CD14-positive monocyte (primary cell): ENCODE results near the gene RMRP. TPM values are rescaled to one million over a fixed set of nuclear protein-coding genes. Genes with fewer than 3 reads are reported as not detected.
"Not testable (repeated sequence)": the region's sequence is repeated elsewhere in the genome, so short reads cannot be mapped to it uniquely, and the experiment has no call there.

ENCODE experiments used
- DNase-seq, 3 donors: peaks; one replicate each; pipeline ENCODE4 v3.0.0-alpha.2; 2011 to 2022
- H2AFZ ChIP-seq: 2 replicates; pipeline ENCODE4 v1.6.0; 2012; ENCODE audit warnings: mild to moderate bottlenecking, low read depth, low read length, inconsistent platforms; ENCODE audit not compliant: insufficient read depth, poor library complexity, severe bottlenecking
- H3K27ac ChIP-seq, 2 donors: 1 replicate in 1 of 2; 2 replicates in 1 of 2; pipeline ENCODE4 v1.5.1; 2012 to 2013; ENCODE audit warnings: low read length in 2 of 2, control low read depth in 1 of 2, inconsistent platforms in 1 of 2, low read depth in 1 of 2, mild to moderate bottlenecking in 1 of 2
- H3K27me3 ChIP-seq, 2 donors: one replicate each; pipeline versions ENCODE4 v1.6.0 to v1.6.1; 2011 to 2013; ENCODE audit warnings: low read length in 2 of 2; ENCODE audit not compliant: control insufficient read depth in 2 of 2, insufficient read depth in 2 of 2
- H3K36me3 ChIP-seq, 2 donors: replicated peaks in 1 of 2; 1 replicate in 1 of 2; 2 replicates in 1 of 2; pipeline versions ENCODE4 v1.5.1 to v1.6.1; 2012 to 2013; ENCODE audit warnings: low read length in 2 of 2, control low read depth in 1 of 2, inconsistent platforms in 1 of 2, mild to moderate bottlenecking in 1 of 2; ENCODE audit not compliant: insufficient read depth in 2 of 2, control insufficient read depth in 1 of 2
- H3K4me1 ChIP-seq, 2 donors: 1 replicate in 1 of 2; 2 replicates in 1 of 2; pipeline versions ENCODE4 v1.5.1 to v1.6.1; 2012 to 2013; ENCODE audit warnings: low read length in 2 of 2, control low read depth in 1 of 2, inconsistent platforms in 1 of 2, mild to moderate bottlenecking in 1 of 2, moderate library complexity in 1 of 2; ENCODE audit not compliant: insufficient read depth in 2 of 2, control insufficient read depth in 1 of 2
- H3K4me2 ChIP-seq: replicated peaks from 2 replicates; pipeline ENCODE3; 2012; ENCODE audit warnings: low read length, moderate library complexity, mild to moderate bottlenecking; ENCODE audit not compliant: poor library complexity, severe bottlenecking; ENCODE audit errors: extremely low read depth
- H3K4me3 ChIP-seq, 3 experiments: fragments of 200-600 bp in 1 of 3; sonication (generic) in 1 of 3; replicated peaks in 1 of 3; 1 replicate in 2 of 3; 2 replicates in 1 of 3; pipeline ENCODE4 v1.5.1; 2011 to 2013; ENCODE audit warnings: low read length in 3 of 3, mild to moderate bottlenecking in 3 of 3, control low read depth in 2 of 3, low read depth in 2 of 3, inconsistent platforms in 1 of 3, moderate library complexity in 1 of 3
- H3K79me2 ChIP-seq: 2 replicates; pipeline ENCODE4 v1.6.0; 2012; ENCODE audit warnings: mild to moderate bottlenecking, control low read depth, inconsistent platforms, low read length, moderate library complexity; ENCODE audit not compliant: insufficient read depth
- H3K9ac ChIP-seq: 2 replicates; pipeline ENCODE4 v1.6.0; 2017; ENCODE audit warnings: low read length, mild to moderate bottlenecking; ENCODE audit not compliant: insufficient read depth, poor library complexity, severe bottlenecking
- H3K9me3 ChIP-seq, 2 donors: replicated peaks in 1 of 2; 1 replicate in 1 of 2; 2 replicates in 1 of 2; pipeline versions ENCODE4 v1.5.1 to v1.6.1; 2012 to 2013; ENCODE audit warnings: low read length in 2 of 2, control low read depth in 1 of 2; ENCODE audit not compliant: control insufficient read depth in 1 of 2, insufficient read depth in 1 of 2
- H4K20me1 ChIP-seq: 2 replicates; pipeline ENCODE4 v1.6.0; 2012; ENCODE audit warnings: mild to moderate bottlenecking, low read length, control low read depth, moderate library complexity; ENCODE audit not compliant: insufficient read depth
- H3K27ac Mint-ChIP-seq, 7 donors: one replicate each; pipeline ENCODE4 v1.8.0; 2020; ENCODE audit warnings: mild to moderate bottlenecking in 7 of 7, mixed read lengths in 7 of 7, moderate library complexity in 6 of 7, inconsistent platforms in 2 of 7
- H3K27me3 Mint-ChIP-seq, 3 donors: one replicate each; pipeline ENCODE4 v1.8.0; 2021 to 2022; ENCODE audit warnings: low read depth in 3 of 3, mild to moderate bottlenecking in 3 of 3, mixed read lengths in 3 of 3, moderate library complexity in 3 of 3, inconsistent platforms in 1 of 3
- H3K36me3 Mint-ChIP-seq, 2 donors: one replicate each; pipeline ENCODE4 v1.8.0; 2020; ENCODE audit warnings: mixed read lengths in 2 of 2, inconsistent platforms in 1 of 2, mild to moderate bottlenecking in 1 of 2
- H3K4me1 Mint-ChIP-seq: one replicate; pipeline ENCODE4 v1.8.0; 2020; ENCODE audit warnings: mild to moderate bottlenecking, mixed read lengths
- H3K4me3 Mint-ChIP-seq, 2 donors: one replicate each; pipeline ENCODE4 v1.8.0; 2020; ENCODE audit warnings: mild to moderate bottlenecking in 2 of 2, mixed read lengths in 2 of 2, moderate library complexity in 1 of 2
- H3K9me3 Mint-ChIP-seq, 7 donors: one replicate each; pipeline ENCODE4 v1.8.0; 2020 to 2022; ENCODE audit warnings: mixed read lengths in 7 of 7, mild to moderate bottlenecking in 6 of 7, moderate library complexity in 6 of 7, inconsistent platforms in 2 of 7
- CTCF ChIP-seq: fragments of 200-600 bp; IDR thresholded peaks from one replicate; pipeline ENCODE4 v1.8.0; 2022; ENCODE audit warnings: antibody characterized with exemption, mild to moderate bottlenecking
- WGBS: methylation state at CpG from one replicate; pipeline ENCODE4 v1.1.5; 2013; ENCODE audit warnings: missing lambda C conversion rate; ENCODE audit not compliant: insufficient coverage; 5-methylcytosine and 5-hydroxymethylcytosine counted together
- intact Hi-C, 2 donors: fragments of 100-400 bp; cut with micrococcal nuclease; formaldehyde crosslinking; loops; one replicate each; pipeline versions ENCODE4 v1.15.0 to v1.15.1; 2023
- polyA plus RNA-seq, 3 donors: library from polyadenylated mRNA; depleted of rRNA in 1 of 3; unstranded in 2 of 3; stranded (reverse) in 1 of 3; fragments of 300-500 nt in 2 of 3; fragments of >200 nt in 1 of 3; fragmentation: Illumina TruSeq in 2 of 3; gene quantifications; 1 replicate in 2 of 3; 2 replicates in 1 of 3; pipeline ENCODE4 v1.2.3, GENCODE V29; 2012 to 2021

RMRP gene
- polyA plus RNA-seq, 3 donors: 13.3 TPM; not detected in 2

DNA sequence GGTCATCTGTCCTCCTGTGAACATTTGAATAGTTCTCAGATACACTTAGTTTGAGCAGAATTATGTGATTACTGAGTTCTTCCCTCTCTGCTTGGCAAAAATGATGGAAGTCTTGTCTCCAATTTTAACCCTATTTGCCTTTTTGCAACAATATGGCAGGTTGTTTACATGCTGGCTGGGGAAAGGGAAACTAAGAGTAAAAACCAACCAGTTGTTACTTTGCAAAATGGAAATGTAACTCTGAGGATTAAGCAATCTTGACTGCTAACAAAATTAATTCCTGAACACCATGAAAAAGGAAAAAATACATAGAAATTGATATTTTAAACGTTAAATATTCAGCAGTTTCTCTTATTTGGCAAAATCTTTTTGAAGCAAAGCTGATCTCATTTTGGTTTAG, 18.2 kb downstream of the RMRP start:
- peak overlapping the region; percentile 15 to 82 (median 78) for H3K27ac Mint-ChIP-seq
- H3K4me1 ChIP-seq: peaks cover 85 to 89% of the 10 kb centered on the region in 2 donors
- H3K36me3 ChIP-seq: no peaks in the 10 kb centered on the region
- H4K20me1 ChIP-seq: no peaks in the 10 kb centered on the region
- peak overlapping the region in 1 of 3 experiments; percentile 42 for H3K4me3 ChIP-seq
- no peak for TF ChIP-seq CTCF
- peaks cover 94% of the 10 kb centered on the region for H3K4me1 Mint-ChIP-seq
- peak overlapping the region in 1 of 2 donors; percentile 64 for H3K4me3 Mint-ChIP-seq
- no peak overlapping the region for H2AFZ ChIP-seq
- H3K9ac ChIP-seq: no peak overlapping the region
- H3K27me3 Mint-ChIP-seq: peaks cover 0 to 3% (median 2%) of the 10 kb centered on the region in 3 donors
- intact Hi-C loops: loop anchor here in 1 of 2 donors (10.0 kb wide), 1 partner anchor 55 kb away; no protein-coding TSS in a partner anchor
- H3K27me3 ChIP-seq: no peaks in the 10 kb centered on the region
- peaks cover 0 to 6% (median 3%) of the 10 kb centered on the region in 7 donors for H3K9me3 Mint-ChIP-seq
- no CpG with 5 or more reads among the region's 1 CpG for WGBS
- DNase-seq: peak in 1 of 3 donors; percentile 24
- peaks cover 12% of the 10 kb centered on the region in 2 donors for H3K36me3 Mint-ChIP-seq
- H3K4me2 ChIP-seq: peak overlapping the region; percentile 19
- H3K27ac ChIP-seq: peak overlapping the region in 1 of 2 donors; percentile 76
- peaks cover 3% of the 10 kb centered on the region for H3K79me2 ChIP-seq
- no peaks in the 10 kb centered on the region for H3K9me3 ChIP-seq

GRCh38 chr9:35639225-35639624, 18.6 kb downstream of the RMRP start:
- not testable (repeated sequence) for DNase-seq, H3K4me3 Mint-ChIP-seq

DNA sequence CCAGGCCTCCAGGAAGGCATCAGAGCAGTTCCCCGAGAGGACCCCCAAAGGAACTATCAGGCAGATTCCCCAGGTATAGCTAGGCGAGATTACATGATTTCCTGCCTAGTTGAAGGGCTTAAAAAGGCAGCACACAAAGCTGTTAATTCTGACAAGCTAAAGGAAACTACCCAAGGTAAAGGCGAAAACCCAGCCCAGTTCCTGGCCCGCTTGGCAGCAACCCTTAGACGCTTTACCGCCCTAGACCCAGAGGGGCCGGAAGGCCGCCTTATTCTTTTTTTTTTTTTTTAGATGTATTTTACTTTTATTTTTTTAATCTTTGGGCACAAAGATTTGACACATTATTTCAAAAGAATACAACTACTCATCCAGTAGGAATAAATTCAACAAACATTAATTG, 19.1 kb downstream of the RMRP start:
- H3K4me3 Mint-ChIP-seq, H3K4me3 ChIP-seq, H3K9ac ChIP-seq, intact Hi-C loops, H3K9me3 ChIP-seq, H3K79me2 ChIP-seq, H3K27me3 ChIP-seq, H3K36me3 ChIP-seq, H2AFZ ChIP-seq, H3K4me2 ChIP-seq, H4K20me1 ChIP-seq, DNase-seq, H3K27ac Mint-ChIP-seq, H3K9me3 Mint-ChIP-seq, H3K27me3 Mint-ChIP-seq: not testable (repeated sequence)
- H3K4me1 Mint-ChIP-seq: peaks cover 96% of the 10 kb centered on the region
- H3K36me3 Mint-ChIP-seq: peaks cover 12% of the 10 kb centered on the region in 2 donors
- 14% methylated on average over 2 of the region's 8 CpGs for WGBS
- Histone ChIP-seq H3K4me1 (peaks cover 82 to 89% of the 10 kb centered on the region in 2 donors), H3K27ac (peak overlapping the region; percentile 32 to 76)

More at GRCh38 chr9:35639225-35639624, 18.6 kb downstream of the RMRP start:
- H3K36me3 Mint-ChIP-seq: peaks cover 12% of the 10 kb centered on the region in 2 donors
- H3K9me3 Mint-ChIP-seq, H3K9me3 ChIP-seq, H4K20me1 ChIP-seq, H3K27me3 Mint-ChIP-seq, H3K36me3 ChIP-seq, intact Hi-C loops, H3K9ac ChIP-seq, H3K27me3 ChIP-seq, H2AFZ ChIP-seq, H3K79me2 ChIP-seq: not testable (repeated sequence)
- no CpG with 5 or more reads among the region's 1 CpG for WGBS
- peak overlapping the region; percentile 19 for H3K4me2 ChIP-seq
- peak overlapping the region in 6 of 7 donors; percentile 59 to 82 (median 79) for H3K27ac Mint-ChIP-seq
- H3K27ac ChIP-seq: peak overlapping the region in 1 of 2 donors; percentile 76
- peaks cover 85 to 89% of the 10 kb centered on the region in 2 donors for H3K4me1 ChIP-seq
- H3K4me3 ChIP-seq: peak overlapping the region in 1 of 3 experiments; percentile 42
- H3K4me1 Mint-ChIP-seq: peaks cover 94% of the 10 kb centered on the region

GRCh38 chr9:35637427-35637955, 20.3 kb downstream of the RMRP start:
- H3K4me1 ChIP-seq: peaks cover 85 to 89% of the 10 kb centered on the region in 2 donors
- H3K9ac ChIP-seq, H3K9me3 ChIP-seq, H2AFZ ChIP-seq, H3K4me2 ChIP-seq, intact Hi-C loops, H3K27me3 ChIP-seq, H3K36me3 Mint-ChIP-seq, H3K27me3 Mint-ChIP-seq, H3K36me3 ChIP-seq, H3K79me2 ChIP-seq, DNase-seq, H3K4me3 ChIP-seq, H4K20me1 ChIP-seq, H3K9me3 Mint-ChIP-seq, H3K4me3 Mint-ChIP-seq: not testable (repeated sequence)
- Mint-ChIP-seq H3K4me1 (peaks cover 88% of the 10 kb centered on the region), H3K27ac (peak overlapping the region; percentile 35 to 92 (median 81))
- H3K27ac ChIP-seq: peak overlapping the region in 1 of 2 donors; percentile 25
- WGBS: 95% methylated on average over 8 of the region's 9 CpGs
